Ovary (tissue), 3 donors: ENCODE results near the gene TBX18.
A peak's percentile ranks its signal among the peaks of the same experiment; 100 is the strongest.

Experiments used
- POLR2A ChIP-seq: fragments of 450-650 bp; IDR thresholded peaks from one replicate; pipeline ENCODE4 v1.6.1; 2017; ENCODE audit warnings: antibody characterized with exemption, mild to moderate bottlenecking, moderate library complexity
- TF ChIP-seq, protein P1 (sequence below), 3 donors: fragments of 450-650 bp in 2 of 3; fragments of 200-600 bp in 1 of 3; IDR thresholded peaks; one replicate each; pipeline versions ENCODE4 v1.5.1 to v1.8.0; 2016 to 2022; ENCODE audit warnings: antibody characterized with exemption in 3 of 3, mild to moderate bottlenecking in 1 of 3
- donor health status: DM: no; HTN: no; CAD: no.

DNA sequence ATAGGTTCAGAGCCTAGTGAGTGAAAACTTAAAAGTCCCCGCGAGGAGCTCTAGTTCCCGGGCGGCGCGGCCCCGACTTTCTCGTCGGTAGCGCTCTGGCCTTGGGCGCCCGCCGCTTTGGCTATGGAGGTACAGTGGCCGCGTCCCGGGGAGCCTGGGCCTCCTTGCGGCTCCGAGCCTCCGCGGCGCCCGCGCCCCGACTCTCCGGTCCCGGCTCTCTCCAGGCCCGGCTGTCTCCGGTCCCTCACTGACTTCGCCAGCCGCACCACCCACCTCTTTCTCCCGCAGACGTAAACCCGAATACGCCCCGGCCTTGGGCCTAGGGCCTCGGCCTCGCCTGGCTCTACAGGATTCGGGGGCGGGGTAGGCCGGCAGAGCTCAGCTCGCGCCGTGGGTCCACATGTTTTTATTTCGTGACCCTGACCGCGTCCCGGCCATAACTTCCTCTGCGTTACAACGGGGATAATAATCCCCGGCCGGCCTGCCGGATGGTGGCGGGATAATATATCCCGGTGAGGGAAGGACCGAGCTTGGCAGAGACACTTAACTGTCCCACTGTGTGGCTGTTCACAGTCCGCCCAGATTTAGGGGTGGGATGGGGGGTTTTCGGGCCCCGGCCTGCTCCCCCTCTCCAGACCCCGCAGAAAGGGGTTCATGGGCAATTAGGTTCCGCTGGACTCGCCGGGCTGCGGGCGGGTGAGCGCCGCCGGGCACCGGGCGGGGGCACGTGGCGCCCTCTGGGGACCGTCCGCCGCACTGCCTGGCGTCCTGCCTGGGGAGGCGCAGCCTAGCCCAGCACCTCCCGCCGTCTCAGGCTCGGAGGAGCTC is 10.0 kb upstream of the TBX18 start:
- no peak for TF ChIP-seq POLR2A
- TF ChIP-seq, protein P1, sequence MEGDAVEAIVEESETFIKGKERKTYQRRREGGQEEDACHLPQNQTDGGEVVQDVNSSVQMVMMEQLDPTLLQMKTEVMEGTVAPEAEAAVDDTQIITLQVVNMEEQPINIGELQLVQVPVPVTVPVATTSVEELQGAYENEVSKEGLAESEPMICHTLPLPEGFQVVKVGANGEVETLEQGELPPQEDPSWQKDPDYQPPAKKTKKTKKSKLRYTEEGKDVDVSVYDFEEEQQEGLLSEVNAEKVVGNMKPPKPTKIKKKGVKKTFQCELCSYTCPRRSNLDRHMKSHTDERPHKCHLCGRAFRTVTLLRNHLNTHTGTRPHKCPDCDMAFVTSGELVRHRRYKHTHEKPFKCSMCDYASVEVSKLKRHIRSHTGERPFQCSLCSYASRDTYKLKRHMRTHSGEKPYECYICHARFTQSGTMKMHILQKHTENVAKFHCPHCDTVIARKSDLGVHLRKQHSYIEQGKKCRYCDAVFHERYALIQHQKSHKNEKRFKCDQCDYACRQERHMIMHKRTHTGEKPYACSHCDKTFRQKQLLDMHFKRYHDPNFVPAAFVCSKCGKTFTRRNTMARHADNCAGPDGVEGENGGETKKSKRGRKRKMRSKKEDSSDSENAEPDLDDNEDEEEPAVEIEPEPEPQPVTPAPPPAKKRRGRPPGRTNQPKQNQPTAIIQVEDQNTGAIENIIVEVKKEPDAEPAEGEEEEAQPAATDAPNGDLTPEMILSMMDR (IDR thresholded peaks at IDR 0.05): peak in 1 of 3 donors; percentile 40
